ENCODE results near the gene EMILIN2. TPM values are rescaled to one million over a fixed set of nuclear protein-coding genes. Genes with fewer than 3 reads are reported as not detected.

The EMILIN2 gene
- total and polyA plus RNA-seq, 4 donors = 0.58 to 4.6 (median 1.8) TPM

DNA sequence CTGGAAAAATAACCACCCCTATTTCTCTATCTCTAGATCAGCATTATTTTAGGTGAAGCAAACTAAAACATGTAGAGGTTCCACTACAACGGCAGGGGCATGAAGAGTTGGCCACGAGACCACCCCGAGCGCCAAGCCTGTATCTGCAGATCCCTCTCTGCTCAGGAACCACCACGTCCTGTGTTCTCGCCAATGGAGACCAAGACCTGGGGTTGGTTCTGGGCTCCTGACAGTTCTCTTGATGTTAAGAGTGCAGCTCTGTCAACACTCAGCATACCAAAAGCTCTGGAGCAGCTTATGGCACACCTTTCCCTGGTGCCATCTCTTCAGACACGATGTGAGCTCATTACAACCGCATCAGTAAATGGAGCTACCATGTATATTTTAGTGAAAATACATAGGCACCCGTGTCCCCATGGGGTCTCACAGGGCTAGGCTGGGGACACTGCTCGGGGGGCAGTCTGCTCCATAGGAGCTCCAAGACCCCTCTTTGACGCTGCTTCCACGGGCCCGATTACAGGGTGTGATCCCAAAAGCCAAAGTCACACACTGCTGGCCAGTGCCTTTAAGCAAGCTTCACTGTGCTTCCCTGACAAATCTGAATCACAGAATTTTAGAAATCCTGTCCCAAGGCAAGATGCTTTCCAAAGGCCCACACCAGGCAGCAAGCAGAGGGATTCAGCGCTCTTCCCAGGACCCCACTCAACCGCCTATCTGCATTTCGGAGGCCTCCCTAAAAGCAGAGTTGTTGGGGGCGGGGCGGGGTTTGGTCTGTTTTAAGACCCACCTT, 72.2 kb downstream of the EMILIN2 start:
- Histone ChIP-seq H3K27me3 (ENCODE audit: control insufficient read depth in 4 of 4, insufficient read depth in 4 of 4, low read length in 3 of 4) (no peaks in the 10 kb centered on the region), H3K4me1 (ENCODE audit: control insufficient read depth in 4 of 4, insufficient read depth in 4 of 4, low read length in 3 of 4) (no peaks in the 10 kb centered on the region), H3K9me3 (ENCODE audit: control insufficient read depth in 4 of 4, low read length in 3 of 4) (no peaks in the 10 kb centered on the region), H3K4me3 (ENCODE audit: low read depth in 1 of 3, low read length in 3 of 3) (no peak overlapping the region), H3K27ac (ENCODE audit: low read depth in 1 of 2, low read length in 2 of 2) (no peak overlapping the region), H3K9ac (ENCODE audit: low read depth in 1 of 2, low read length in 2 of 2) (no peak overlapping the region), H3K36me3 (ENCODE audit: control insufficient read depth in 4 of 4, insufficient read depth in 3 of 4, low read depth in 1 of 4, low read length in 3 of 4) (peaks cover 26 to 95% (median 91%) of the 10 kb centered on the region in 4 donors)
- TF ChIP-seq FOXA1 (IDR thresholded peaks at IDR 0.05) = no peak
- no peak for TF ChIP-seq YY1 (IDR thresholded peaks at IDR 0.05)
- TF ChIP-seq HNF4A (conservative IDR thresholded peaks at IDR 0.05) = no peak
- no peak for TF ChIP-seq GABPA (IDR thresholded peaks at IDR 0.05 in 1 of 2, conservative IDR thresholded peaks at IDR 0.05 in 1 of 2)
- no peak for TF ChIP-seq SP1 (IDR thresholded peaks at IDR 0.05)
- no peak for TF ChIP-seq RXRA (IDR thresholded peaks at IDR 0.05)
- no peak for TF ChIP-seq NR2F2 (IDR thresholded peaks at IDR 0.05)
- TF ChIP-seq, protein P1, sequence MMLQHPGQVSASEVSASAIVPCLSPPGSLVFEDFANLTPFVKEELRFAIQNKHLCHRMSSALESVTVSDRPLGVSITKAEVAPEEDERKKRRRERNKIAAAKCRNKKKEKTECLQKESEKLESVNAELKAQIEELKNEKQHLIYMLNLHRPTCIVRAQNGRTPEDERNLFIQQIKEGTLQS (IDR thresholded peaks at IDR 0.05) = no peak
- DNase-seq (ENCODE audit: low spot score) = peak; percentile 24
- WGBS = 96% methylated on average over 18 of the region's 18 CpGs

DNA sequence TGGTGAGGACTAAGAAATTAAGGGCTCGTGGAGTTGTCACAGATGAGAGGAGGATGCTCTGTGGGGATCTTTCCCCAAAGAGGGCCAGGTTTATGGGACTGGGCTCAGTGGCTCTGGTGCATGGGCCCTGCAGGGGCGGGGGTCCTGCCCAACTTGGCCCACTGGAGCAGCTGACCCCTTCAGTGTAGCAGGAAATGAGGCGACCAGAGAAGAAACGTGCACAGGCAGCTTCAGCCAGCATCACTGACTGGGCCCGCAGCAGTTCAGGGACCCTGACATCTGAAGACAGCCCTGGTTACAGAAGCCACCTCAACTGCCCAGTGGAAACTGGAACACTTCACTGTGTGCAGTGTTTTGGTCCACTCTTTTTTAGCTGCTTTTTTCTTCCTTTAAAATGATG, 72.8 kb downstream of the EMILIN2 start:
- Histone ChIP-seq H3K4me1 (ENCODE audit: control insufficient read depth in 4 of 4, insufficient read depth in 4 of 4, low read length in 3 of 4) (no peaks in the 10 kb centered on the region), H3K27ac (ENCODE audit: low read depth in 1 of 2, low read length in 2 of 2) (no peak overlapping the region), H3K9ac (ENCODE audit: low read depth in 1 of 2, low read length in 2 of 2) (no peak overlapping the region), H3K27me3 (ENCODE audit: control insufficient read depth in 4 of 4, insufficient read depth in 4 of 4, low read length in 3 of 4) (no peaks in the 10 kb centered on the region), H3K9me3 (ENCODE audit: control insufficient read depth in 4 of 4, low read length in 3 of 4) (no peaks in the 10 kb centered on the region), H3K36me3 (ENCODE audit: control insufficient read depth in 4 of 4, insufficient read depth in 3 of 4, low read depth in 1 of 4, low read length in 3 of 4) (peaks cover 31 to 95% (median 91%) of the 10 kb centered on the region in 4 donors), H3K4me3 (ENCODE audit: low read depth in 1 of 3, low read length in 3 of 3) (no peak overlapping the region)
- TF ChIP-seq, protein P2, sequence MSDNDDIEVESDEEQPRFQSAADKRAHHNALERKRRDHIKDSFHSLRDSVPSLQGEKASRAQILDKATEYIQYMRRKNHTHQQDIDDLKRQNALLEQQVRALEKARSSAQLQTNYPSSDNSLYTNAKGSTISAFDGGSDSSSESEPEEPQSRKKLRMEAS (IDR thresholded peaks at IDR 0.05) = no peak
- peak; percentile 26 for DNase-seq (ENCODE audit: low spot score)
- 89% methylated on average over 5 of the region's 5 CpGs for WGBS

DNA sequence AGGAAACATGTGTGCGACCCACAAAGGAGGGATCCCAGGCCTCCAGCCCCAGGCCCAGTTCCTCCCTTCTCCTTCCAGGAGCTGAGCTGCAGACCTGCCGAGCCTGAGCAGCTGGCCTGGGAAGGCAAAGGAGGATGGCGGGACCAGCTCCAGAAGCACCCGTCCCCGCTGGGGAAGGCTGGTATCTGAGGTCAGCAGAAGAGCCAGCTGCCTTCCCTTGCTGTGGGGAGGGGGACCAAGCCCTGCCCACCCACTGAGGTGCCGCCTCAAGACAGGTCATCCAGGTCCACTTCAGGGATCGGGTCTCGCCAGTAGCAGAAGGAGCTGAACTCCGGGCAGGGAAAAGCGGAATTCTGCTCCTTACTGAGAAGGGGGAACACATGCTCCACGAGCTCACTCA, 73.2 kb downstream of the EMILIN2 start:
- Histone ChIP-seq H3K4me3 (ENCODE audit: low read depth in 1 of 3, low read length in 3 of 3) (no peak overlapping the region), H3K9ac (ENCODE audit: low read depth in 1 of 2, low read length in 2 of 2) (no peak overlapping the region), H3K36me3 (ENCODE audit: control insufficient read depth in 4 of 4, insufficient read depth in 3 of 4, low read depth in 1 of 4, low read length in 3 of 4) (peaks cover 30 to 95% (median 91%) of the 10 kb centered on the region in 4 donors), H3K9me3 (ENCODE audit: control insufficient read depth in 4 of 4, low read length in 3 of 4) (no peaks in the 10 kb centered on the region), H3K27me3 (ENCODE audit: control insufficient read depth in 4 of 4, insufficient read depth in 4 of 4, low read length in 3 of 4) (no peaks in the 10 kb centered on the region), H3K27ac (ENCODE audit: low read depth in 1 of 2, low read length in 2 of 2) (no peak overlapping the region), H3K4me1 (ENCODE audit: control insufficient read depth in 4 of 4, insufficient read depth in 4 of 4, low read length in 3 of 4) (no peaks in the 10 kb centered on the region)
- TF ChIP-seq RAD21 (IDR thresholded peaks at IDR 0.05) = no peak
- no peak for TF ChIP-seq FOXA1 (IDR thresholded peaks at IDR 0.05)
- TF ChIP-seq SP1 (IDR thresholded peaks at IDR 0.05) = no peak
- no peak for TF ChIP-seq GABPA (IDR thresholded peaks at IDR 0.05 in 1 of 2, conservative IDR thresholded peaks at IDR 0.05 in 1 of 2)
- TF ChIP-seq EGR1 (IDR thresholded peaks at IDR 0.05; ENCODE audit: low read depth in 2 of 2) = no peak
- no peak for TF ChIP-seq YY1 (IDR thresholded peaks at IDR 0.05)
- TF ChIP-seq, protein P3, sequence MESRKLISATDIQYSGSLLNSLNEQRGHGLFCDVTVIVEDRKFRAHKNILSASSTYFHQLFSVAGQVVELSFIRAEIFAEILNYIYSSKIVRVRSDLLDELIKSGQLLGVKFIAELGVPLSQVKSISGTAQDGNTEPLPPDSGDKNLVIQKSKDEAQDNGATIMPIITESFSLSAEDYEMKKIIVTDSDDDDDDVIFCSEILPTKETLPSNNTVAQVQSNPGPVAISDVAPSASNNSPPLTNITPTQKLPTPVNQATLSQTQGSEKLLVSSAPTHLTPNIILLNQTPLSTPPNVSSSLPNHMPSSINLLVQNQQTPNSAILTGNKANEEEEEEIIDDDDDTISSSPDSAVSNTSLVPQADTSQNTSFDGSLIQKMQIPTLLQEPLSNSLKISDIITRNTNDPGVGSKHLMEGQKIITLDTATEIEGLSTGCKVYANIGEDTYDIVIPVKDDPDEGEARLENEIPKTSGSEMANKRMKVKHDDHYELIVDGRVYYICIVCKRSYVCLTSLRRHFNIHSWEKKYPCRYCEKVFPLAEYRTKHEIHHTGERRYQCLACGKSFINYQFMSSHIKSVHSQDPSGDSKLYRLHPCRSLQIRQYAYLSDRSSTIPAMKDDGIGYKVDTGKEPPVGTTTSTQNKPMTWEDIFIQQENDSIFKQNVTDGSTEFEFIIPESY (IDR thresholded peaks at IDR 0.05) = no peak
- TF ChIP-seq, protein P1 (IDR thresholded peaks at IDR 0.05) = no peak
- no peak for TF ChIP-seq HNF4A (conservative IDR thresholded peaks at IDR 0.05)
- 91% methylated on average over 11 of the region's 11 CpGs for WGBS
- peak; percentile 30 for DNase-seq (ENCODE audit: low spot score)
